Activated T-cell treated with anti-CD3 and anti-CD28 coated beads for 24 hours (primary cell): ENCODE results near the gene SARDH.
"Not testable (repeated sequence)": the region's sequence is repeated elsewhere in the genome, so short reads cannot be mapped to it uniquely, and the experiment has no call there.

ENCODE experiments used
- DNase-seq: peaks from one replicate; pipeline ENCODE4 v3.0.0-alpha.2; 2020; ENCODE audit warnings: low read depth

The SARDH gene

DNA sequence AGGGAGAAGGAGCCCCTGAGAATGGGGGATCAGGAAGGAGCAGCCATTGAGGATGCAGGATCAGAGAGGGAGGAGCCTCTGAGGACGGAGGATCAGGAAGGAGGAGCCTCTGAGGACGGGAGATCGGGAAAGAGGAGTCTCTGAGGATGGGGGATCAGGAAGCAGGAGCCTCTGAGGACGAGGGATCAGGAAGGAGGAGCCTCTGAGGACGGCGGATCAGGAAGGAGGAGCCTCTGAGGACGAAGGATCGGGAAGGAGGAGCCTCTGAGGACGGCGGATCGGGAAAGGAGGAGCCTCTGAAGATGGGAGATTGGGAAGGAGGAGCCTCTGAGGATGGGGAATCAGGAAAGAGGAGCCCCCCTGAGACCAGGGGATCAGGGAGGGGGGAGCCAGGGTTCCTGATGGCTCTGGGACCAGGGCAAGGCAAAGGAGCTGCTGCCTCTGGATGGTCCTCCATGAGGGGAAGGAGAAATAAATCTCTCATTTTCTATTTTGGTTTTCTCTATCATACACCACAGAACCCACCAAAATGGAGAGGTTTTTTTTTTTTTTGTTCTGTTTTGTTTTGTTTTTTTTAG lies 22.6 kb upstream of the SARDH start:
- no peak for DNase-seq

DNA sequence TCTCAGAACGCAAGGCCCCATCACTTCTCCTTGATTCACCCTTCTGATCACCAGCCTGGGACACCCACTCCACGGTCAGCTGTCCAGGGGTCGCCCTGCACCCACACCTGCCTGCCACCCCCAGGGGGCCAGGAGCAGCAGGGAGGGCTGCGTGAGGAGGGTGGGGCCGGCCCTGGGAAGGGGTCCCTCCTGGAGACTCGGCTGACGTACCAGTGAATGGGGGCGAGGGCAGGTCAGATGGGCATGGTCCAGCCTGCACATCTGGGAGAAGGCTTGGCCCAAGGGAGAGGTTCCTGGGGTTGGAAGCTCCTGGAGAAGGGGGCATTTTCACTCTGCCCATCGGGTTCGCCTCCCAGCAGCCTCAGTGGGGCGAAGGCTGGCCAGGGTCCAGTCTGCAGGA lies 21.8 kb upstream of the SARDH start:
- no peak for DNase-seq

DNA sequence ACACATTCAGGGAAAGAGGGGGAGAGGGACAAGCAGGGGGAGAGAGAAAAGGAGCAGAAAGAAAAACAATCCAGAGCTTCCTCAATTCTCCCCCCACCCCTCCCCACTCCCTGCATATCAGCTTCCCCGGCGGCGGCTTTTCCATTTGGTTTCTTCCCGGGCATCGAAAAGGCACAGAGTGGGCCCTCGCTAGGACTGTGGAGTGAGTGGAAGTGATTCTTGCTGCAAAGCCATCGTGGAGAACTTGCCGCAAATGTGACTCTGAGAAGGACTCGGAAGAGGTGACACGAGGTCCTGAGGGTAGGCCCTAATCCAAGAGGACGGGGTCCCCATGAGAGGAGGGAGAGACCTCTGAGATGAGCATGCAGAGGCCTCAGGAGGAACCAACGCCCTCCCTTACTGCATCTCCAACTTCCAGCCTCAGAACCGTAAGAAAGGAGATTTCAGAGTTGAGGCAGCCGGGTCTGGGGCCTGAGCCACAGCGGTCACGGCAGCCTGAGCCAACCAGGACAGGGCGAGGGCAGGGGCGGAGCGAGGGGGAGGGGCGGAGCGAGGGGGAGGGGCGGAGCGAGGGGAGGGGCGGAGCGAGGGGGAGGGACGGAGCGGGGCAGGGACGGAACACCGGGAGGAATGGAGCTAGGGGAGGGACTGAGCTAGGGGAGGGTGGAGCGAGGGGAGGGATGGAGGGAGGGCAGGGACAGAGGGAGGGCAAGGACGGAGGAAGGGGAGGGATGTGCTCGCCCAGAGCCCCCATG lies 21.2 kb upstream of the SARDH start:
- DNase-seq: no peak

DNA sequence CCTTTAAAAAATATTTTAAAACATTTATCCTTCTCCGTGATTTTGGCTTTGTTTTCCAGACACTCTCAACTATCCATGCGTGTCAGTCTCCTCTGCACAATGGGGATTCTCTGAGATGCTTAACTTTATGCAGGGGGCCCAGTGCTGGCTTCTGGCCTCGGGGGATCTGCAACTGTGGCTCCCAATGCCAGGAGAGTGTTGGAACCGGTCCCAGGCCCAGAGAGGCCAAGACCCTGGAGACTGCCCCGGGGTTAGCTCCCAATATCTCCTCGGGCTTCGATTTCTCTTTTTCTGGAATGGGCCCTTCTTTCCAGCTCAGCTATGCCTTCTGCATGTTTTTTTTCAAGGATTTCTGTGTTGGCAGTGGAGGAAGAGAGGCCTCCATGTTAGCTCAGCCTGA lies 20.1 kb upstream of the SARDH start:
- DNase-seq: no peak

DNA sequence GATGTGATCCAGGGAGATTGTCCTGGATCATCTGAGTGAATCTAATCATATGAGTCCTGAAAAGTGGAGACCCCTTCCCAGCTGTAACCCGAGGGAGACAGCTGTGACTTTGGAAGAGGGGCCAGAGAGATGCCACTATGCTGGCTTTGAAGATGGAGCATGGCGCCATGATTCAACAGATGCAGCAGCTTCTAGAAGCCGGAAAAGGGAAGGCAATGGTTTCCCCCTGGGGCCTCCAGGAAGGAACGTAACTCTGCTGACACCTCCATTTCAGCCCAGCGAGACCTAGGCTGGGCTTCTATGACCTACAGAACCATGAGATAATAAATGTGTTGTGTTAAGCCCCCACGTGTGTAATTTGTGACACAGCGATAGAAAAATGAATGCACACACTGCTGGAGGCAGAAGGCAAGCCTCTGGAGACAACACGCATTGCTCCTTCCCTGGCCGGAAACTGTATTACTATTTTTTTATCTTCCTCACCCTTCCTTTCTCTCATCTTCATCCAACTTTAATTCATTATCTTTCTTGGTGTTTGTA lies 16.6 kb upstream of the SARDH start:
- no peak for DNase-seq

DNA sequence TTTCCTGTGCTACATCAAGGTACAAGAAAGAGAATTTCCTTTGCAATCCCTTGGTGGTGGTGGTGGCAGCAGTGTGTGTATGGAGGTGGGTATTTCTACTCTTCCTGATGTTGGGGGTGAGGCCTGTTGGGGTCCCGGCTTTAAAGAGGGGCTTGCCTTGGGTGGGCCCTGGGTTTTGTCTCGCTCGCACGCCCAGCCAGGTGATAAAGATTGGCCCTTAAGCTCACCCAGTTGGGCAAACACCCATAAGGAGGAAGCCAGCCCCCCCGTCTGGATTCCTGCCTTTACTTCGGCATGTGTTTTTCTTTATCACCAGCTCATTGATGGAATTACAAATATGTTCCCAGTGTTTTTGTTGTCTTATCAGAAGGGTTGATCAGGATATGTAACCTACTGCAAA lies 16.0 kb upstream of the SARDH start:
- no peak for DNase-seq

DNA sequence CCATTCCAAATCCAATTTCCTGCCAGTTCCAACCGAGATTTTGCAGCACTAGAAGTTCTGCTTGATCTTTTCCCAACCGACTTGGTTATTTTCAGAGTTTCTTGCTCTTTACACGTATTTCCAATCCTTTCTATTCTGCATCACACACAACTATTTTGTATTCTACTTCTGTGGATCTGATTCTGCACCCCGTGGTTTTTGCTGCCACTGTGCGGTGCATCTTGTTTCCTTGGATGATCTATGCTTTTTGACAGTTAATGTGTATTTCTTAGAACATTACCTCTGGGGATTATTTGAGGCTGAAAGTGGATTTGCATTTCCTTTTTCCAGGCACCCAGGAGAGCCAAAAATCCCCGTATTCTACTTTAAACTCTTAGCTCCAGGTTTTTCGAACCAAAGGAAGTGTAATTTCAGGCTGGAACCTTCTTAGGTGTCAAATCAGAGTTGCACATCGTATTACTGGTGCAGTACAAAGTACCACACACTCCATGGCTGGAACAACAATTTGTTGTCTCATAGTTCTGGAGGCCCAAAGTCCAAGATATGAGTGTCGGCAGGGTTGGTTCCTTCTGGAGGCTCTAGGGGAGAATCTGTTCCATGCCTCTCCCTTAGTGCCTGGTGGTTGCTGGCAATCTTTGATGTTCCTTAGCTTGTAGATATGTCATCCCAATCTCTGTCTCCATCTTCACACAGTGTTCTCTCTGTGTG lies 14.7 kb upstream of the SARDH start:
- no peak for DNase-seq

DNA sequence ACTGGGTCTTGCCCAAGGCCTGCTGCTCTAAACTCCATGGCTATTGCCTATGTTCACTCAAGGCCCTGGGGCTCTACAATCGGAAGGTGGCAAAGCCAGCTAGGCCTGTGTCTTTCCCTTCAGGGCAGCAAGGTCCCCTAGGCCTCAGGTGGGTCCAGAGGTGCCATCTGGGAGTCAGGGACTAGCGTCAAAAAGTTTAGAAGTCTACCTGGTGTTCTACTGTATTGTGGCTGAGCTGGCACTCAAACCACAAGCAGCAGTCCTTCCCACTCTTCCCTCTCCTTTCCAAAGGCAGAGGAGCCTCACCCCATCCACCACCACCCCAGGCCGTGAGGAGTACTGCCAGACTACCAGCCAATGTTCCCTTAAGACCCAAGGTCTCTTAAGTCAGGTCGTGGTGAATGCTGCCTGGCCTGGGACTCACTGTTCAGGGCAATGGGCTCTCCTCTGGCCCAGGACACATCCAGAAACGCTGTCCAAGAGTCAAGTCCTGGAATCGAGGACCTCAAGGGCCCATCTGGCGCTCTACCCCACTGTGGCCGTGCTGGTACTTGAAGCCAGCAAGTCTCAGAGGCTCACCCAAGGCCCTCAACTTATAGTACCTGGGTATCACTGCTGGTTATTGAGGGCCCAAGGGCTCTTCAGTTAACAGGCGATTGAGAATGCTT lies 13.0 kb upstream of the SARDH start:
- no peak for DNase-seq

DNA sequence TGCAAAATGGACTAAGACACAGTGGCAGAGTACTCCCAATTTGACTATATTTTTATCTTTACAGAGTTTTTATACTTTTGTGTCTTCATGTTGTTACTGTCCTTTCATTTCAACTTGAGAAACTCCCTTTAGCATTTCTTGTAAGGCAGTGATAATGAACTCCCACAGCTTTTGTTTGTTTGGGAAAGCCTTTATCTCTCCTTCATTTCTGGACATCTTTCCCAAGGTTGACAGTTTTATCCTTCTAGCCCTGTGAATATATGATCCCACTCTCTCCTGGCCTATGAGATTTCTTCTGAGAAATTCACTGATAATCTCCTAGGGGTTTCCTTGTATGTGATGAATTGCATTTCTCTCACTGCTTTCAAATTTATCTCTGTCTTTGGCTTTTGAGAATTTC lies 9.2 kb upstream of the SARDH start:
- DNase-seq: no peak

DNA sequence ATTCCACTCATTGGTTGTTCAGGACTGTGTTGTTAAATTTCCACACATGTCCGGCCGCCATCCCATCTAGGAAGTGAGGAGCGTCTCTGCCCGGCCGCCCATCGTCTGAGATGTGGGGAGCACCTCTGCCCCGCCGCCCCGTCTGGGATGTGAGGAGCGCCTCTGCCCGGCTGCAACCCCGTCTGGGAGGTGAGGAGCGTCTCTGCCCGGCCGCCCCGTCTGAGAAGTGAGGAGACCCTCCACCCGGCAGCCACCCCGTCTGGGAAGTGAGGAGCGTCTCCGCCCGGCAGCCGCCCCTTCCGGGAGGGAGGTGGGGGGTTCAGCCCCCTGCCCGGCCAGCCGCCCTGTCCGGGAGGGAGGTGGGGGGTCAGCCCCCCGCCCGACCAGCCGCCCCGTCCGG lies 6.4 kb upstream of the SARDH start:
- not testable (repeated sequence) for DNase-seq

DNA sequence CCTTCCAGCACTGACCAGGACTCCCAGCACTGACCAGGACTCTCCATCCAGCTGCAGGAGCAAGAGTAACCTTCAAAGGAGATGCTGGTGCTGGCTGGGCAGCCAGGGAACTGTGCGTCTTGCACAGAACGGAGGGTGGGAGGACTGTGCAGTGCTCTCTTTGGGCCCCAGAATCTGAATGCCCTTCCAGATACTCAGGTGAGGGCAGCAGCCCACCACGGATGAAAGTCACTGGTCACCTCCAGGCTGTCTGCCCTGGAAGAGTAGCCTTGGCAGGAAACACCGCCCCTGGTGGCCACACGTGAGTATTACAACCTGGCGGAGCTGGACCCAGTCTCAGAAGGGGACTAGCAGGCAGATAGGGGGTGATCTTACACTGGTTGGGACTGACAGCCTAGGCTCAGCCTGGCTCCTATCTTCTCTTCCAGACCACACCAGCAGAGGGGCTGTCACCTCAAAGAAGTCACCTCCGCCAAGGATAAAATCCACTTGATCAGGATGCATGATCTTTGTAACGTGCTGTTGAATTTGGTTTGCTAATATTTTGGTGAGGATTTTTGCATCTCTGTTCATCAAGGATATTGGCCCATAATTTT lies 4.8 kb upstream of the SARDH start:
- peak; percentile 71 for DNase-seq

DNA sequence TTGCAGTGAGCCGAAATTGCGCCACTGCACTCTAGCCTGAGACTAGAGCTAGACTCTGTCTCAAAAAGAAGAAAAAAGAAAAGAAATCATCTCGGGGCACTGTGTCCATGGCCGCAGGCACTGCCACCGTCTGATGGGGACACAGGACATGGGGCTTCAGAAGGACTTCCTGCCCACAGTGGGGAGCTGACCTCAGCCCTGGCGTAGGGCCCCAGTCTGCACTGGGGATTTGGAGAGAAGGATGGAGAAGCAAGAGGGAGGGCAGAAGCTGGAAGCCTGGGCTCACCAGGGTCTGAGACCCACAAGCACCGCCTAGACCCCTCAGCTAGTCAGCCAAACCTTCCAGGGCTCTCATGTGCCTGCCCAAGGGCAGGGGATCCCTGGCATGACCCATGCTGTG lies 4.1 kb upstream of the SARDH start:
- DNase-seq: no peak

DNA sequence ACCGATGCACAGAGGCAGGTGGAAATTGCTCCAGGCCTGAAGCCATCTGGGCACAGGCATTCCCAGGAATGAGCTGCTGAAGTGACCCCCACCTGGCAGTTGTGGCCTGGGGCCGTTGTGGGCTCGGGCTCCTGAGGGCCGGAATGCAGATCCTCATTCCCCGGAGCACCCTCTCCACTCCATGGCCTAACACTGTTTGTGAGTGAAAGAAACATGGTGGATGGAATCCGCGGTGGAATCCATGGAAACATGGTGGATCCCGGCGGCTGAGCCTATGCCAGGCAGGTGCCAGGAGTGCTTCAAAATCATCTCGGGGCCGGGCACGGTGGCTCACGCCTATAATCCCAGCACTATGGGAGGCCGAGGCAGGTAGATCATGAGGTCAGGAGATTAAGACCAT lies 3.6 kb upstream of the SARDH start:
- no peak for DNase-seq

DNA sequence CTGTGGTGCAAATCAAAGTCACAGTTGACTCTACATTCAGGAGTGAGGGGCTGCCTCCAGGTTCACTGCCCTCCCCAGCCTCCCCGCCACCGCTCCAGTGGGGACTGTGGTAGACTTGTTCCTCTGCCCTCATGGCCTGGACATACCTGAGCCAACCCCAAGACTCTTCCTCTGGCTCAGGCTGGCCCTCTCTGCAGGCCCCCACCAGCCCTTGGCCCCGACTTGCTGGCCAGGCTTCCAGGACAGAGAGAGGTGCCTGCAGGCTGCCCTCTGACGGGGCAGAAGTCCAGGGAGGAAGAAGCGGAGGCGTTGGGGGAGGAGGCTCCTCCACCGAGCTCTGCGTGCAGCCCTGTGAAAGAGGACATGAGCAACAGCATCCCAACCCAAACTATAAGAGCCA lies 2.8 kb upstream of the SARDH start:
- no peak for DNase-seq

DNA sequence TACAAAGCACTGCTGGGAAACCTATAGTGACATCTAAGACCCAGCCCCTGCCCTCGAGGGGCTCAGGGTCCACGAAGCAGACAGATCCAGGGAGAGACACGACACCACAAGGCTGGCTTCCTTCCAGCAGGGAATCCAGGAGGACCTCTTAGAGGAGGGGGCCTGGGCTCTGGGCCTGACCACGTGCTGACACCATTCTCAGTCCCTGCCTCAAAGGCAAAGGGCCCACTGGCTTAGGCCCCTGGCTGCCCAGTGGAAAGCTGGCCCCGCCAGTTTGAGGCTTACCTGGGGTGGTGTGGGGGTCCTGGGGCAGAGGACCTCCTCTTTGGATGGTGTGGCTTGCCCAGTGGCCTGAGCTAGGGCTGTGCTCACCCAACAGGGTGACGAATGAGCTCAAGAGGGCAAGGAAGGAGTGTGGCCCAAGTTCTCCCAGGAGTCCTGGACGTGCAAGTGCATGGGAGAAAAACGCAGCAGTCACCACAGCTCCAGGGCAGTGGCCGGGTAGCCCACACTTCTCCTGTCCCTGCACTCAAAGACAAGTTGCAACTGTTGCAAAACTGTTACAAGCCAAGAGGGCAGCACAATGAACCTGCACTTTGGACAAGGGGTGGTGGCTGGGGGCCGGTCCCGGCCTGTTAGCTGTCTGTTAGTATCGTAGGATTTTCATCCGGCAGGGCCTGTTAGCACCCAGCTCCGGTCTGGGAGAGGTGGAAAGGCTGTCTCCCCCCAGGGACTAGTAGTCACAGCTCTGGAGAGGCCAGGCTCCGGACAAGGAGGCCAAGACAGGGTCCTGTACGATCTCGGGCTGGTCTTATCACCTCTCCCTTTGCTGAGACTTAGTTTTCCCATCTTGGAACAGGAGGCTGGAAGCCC lies 1.5 kb upstream of the SARDH start:
- no peak for DNase-seq

DNA sequence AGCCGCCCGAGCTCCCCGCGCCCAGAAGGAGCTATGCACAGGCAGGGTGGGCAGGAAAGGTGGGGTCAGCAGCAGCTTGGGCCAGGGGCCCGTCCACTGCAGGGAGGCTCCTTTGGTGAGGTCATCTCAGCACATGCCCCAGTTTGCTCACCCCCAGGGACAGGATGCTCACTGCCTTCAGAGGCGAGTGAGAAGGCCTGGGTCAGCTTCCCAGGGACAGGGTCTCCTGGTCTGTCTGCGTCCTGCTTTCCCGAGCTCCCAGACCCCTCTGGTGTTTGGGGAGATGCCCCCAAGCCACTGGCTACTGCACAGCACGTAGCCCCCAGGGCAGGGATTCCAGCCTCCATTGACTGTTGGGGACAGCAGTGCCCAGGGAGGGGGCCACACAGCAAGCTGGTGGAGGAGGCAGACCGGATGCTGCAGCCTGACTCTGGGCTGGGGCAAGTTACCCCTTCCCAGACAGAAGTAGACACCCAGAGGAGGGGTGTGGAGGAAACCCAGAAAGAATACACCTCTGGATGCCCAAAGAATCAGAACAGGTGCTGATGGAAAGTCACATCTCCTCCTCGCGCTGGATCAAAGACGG lies 581 bp upstream of the SARDH start:
- DNase-seq: no peak

DNA sequence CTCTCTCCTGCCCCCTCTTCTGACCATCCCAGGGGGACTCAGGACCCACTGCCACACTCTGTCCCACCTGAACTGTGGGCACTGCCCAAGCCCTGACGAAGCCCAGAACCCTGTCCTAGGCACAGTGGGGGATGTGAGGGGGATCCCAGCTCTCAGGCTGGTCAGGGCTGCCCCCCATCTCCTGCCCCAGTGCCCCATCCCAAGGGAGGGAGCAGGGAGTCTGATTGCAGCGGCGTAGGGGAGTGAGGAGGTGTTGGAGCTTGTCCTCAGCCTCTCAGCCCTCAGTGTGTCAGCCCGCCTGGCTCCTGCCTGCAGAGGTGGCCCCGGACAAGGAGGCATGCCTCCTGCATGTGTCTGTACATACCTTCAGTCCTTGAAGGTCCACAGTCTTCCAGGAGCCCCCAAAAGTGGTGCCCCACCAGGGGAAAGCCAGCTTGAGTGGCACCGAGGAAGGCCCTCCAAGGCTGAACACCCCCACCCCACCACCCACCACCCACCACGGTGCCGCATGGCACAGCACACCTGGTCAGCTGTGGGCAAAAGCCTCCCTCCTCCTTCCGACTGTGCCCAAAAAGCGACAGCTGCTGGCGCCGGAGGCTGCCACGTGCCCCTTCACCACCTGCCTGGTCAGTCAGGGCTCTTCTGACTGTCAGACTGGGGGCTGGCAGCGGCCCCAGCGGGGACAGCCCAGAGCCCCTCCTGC lies 930 bp downstream of the SARDH start:
- DNase-seq: no peak

DNA sequence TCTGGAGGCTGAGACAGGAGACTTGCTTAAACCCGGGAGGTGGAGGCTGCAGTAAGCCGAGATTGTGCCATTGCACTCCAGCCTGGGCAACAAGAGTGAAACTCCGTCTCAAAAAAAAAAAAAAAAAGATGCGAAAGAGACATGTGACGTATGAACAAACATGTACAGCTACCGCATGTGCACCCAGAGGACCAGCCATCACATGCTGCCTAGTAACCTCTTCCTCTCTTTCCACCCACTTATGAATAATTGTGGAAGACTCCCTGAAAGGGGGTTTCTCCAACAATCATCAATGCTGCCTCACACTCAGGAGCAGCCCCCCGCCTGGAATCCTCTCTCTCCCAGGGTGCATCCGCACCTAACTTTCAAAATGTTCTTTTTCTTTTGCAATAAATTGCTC lies 2.2 kb downstream of the SARDH start:
- no peak for DNase-seq

DNA sequence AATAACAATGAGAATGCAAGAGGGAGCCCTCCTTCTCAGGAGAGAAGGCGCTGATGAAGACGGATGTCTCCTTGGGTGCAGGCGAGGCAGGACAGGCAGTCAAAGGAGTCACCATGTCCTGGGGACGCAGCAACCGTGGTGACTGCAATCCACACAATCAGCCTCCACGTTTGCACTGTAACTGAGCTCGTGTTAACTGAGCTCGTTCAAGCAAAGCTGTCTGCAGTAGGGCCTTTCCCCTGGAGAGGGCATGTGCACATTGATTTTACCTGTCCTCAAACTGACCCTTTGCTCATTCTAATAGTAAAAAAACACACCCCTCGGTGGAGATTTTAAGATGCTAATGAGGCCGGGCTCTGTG lies 2.8 kb downstream of the SARDH start:
- DNase-seq: no peak
